Keratinocyte (primary cell): ENCODE measurements around the gene MUC3A.
"Not testable (repeated sequence)": the region's sequence is repeated elsewhere in the genome, so short reads cannot be mapped to it uniquely, and the experiment has no call there.

Source experiments
- EZH2 ChIP-seq: IDR thresholded peaks from one replicate; pipeline ENCODE4 v1.6.1; 2012; ENCODE audit warnings: inconsistent platforms, mild to moderate bottlenecking, low read length, moderate library complexity
- TF ChIP-seq, protein P1 (sequence below), 3 experiments: IDR thresholded peaks in 1 of 3; conservative IDR thresholded peaks in 1 of 3; optimal IDR thresholded peaks in 1 of 3; 2 replicates in 2 of 3; 3 replicates in 1 of 3; pipeline versions ENCODE3 to v1.5.1; 2011; ENCODE audit warnings: low read length in 3 of 3, mild to moderate bottlenecking in 3 of 3, moderate library complexity in 2 of 3, control low read depth in 1 of 3, inconsistent platforms in 1 of 3; ENCODE audit not compliant: insufficient read depth in 2 of 3; ENCODE audit errors: extremely low read depth in 1 of 3

DNA sequence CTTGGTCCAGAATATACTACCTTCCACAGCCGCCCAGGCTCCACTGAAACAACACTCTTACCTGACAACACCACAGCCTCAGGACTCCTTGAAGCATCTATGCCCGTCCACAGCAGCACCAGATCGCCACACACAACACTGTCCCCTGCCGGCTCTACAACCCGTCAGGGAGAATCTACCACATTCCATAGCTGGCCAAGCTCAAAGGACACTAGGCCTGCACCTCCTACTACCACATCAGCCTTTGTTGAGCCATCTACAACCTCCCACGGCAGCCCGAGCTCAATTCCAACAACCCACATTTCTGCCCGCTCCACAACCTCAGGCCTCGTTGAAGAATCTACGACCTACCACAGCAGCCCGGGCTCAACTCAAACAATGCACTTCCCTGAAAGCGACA lies 42.9 kb downstream of the MUC3A start:
- TF ChIP-seq, protein P1, sequence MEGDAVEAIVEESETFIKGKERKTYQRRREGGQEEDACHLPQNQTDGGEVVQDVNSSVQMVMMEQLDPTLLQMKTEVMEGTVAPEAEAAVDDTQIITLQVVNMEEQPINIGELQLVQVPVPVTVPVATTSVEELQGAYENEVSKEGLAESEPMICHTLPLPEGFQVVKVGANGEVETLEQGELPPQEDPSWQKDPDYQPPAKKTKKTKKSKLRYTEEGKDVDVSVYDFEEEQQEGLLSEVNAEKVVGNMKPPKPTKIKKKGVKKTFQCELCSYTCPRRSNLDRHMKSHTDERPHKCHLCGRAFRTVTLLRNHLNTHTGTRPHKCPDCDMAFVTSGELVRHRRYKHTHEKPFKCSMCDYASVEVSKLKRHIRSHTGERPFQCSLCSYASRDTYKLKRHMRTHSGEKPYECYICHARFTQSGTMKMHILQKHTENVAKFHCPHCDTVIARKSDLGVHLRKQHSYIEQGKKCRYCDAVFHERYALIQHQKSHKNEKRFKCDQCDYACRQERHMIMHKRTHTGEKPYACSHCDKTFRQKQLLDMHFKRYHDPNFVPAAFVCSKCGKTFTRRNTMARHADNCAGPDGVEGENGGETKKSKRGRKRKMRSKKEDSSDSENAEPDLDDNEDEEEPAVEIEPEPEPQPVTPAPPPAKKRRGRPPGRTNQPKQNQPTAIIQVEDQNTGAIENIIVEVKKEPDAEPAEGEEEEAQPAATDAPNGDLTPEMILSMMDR (optimal IDR thresholded peaks at IDR 0.05 in 1 of 3, IDR thresholded peaks at IDR 0.05 in 1 of 3, conservative IDR thresholded peaks at IDR 0.05 in 1 of 3; ENCODE audit: extremely low read depth in 1 of 3, insufficient read depth in 2 of 3, low read length in 3 of 3), result not testable (repeated sequence)
- TF ChIP-seq EZH2, result not testable (repeated sequence)
